NB4 (cell line): ENCODE data around the gene ANKFN1.

Source experiments
- CTCF ChIP-seq: IDR thresholded peaks from one replicate; pipeline ENCODE4 v1.5.1; 2012; ENCODE audit warnings: low read depth, low read length
- POLR2A ChIP-seq: IDR thresholded peaks from 2 replicates; pipeline ENCODE4 v1.6.1; 2011; ENCODE audit warnings: mild to moderate bottlenecking; ENCODE audit not compliant: insufficient read length; ENCODE audit errors: extremely low read depth

- no peak for TF ChIP-seq CTCF
- no peak for TF ChIP-seq POLR2A
Observed at GRCh38 chr17:56358651-56359050, 205.4 kb downstream of the ANKFN1 start.
